Mesenteric fat pad (tissue), 1 donor: ENCODE data around the gene MRPL32. TPM values are rescaled to one million over a fixed set of nuclear protein-coding genes. Genes with fewer than 3 reads are reported as not detected.

Experiments used
- DNase-seq: peaks from one replicate; pipeline ENCODE4 v3.0.0-alpha.2; 2020; ENCODE audit warnings: low spot score
- total RNA-seq: library from RNA; stranded (reverse); fragmentation: NEBNext Ultra II Directional; extraction: Animal tissue kit (Norgen Biotek cat#: 25700); gene quantifications from one replicate; pipeline ENCODE4 v1.2.1, GENCODE V29; 2021
- donor health status: DM: yes; HTN: yes; CAD: no.

MRPL32 gene
- total RNA-seq, 1 donor from 2014 or later, result 55.1 TPM

DNA sequence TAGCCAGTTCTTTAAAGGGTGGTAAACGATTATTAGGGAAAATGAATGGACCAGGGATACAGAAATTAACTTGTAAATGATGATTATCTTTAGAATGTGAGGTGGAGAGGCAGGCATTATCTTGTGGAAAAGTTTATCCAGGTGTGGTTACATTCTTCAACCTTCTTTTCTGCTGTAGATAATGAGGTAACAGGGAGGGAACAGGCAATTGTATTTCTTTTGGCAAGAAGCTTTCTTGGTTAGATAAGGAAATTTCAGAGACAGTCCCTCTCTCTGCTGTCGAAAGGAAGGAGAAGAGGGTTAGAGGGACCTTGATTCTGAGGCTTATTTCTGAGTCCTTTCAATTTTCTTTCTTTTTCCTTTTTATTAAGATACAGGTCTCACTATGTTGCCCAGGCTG lies 32.1 kb downstream of the MRPL32 start:
- no peak for DNase-seq

DNA sequence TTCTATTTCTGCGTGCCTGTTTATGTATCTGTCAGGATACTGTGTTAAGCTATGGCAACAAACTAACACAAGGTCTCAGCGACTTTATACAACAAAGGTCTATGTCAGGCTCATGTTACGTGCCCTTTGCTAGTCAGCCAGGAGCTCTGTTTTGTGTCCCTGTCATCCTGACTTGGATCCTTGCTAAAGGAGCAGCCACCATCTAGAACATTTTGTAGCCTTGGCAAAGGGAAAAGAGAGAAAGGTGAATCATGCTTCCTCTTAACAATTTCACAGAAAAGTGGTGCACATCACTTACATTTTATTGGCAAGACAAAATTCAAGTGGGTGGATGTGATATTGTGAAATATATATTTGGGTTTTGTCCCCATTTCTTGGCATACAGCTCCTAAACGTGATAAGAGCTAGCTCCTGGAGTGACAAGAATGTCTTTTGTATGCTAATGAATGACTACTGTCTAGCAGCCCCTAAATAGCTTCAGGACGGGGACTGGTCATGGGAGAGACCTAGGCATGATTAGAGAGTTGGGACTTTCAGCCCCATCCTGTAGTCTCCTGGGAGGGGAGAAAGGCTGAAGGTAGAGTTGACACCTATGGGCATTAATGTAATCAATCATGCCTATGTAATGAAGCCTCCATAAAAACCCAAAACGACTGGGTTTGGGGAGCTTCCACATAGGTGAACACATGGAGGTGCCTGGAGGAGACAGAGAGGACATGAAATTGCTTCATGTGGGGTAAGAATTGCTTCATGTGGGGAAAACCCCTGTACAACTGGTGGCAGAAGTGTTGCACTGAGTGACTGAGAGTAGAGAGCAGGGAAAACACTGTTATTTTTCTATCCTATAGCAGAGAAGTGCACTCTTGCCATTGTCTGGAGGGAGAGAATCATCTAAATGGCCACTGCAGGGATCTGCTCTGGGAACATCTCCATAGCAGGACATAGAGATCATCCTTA lies 33.0 kb downstream of the MRPL32 start:
- no peak for DNase-seq

DNA sequence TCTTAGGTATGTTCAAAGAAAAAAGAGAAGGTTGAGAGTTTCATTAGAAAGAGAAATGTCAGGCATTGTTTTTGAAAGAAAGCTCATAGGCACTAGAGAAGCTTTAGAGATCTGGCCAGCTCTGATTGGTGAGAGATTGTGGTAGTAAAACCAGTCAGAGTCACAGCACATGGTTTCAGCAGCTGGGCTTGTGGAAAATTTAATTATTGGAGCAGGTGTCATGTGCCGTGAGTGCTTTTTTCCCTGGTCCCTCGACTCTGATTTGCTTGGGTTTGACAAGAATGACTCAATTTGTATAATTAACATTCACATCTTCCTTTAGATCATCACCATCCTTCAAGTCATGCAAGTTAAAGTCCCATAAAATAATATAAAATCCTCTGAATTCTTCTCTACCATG lies 35.2 kb downstream of the MRPL32 start:
- no peak for DNase-seq

DNA sequence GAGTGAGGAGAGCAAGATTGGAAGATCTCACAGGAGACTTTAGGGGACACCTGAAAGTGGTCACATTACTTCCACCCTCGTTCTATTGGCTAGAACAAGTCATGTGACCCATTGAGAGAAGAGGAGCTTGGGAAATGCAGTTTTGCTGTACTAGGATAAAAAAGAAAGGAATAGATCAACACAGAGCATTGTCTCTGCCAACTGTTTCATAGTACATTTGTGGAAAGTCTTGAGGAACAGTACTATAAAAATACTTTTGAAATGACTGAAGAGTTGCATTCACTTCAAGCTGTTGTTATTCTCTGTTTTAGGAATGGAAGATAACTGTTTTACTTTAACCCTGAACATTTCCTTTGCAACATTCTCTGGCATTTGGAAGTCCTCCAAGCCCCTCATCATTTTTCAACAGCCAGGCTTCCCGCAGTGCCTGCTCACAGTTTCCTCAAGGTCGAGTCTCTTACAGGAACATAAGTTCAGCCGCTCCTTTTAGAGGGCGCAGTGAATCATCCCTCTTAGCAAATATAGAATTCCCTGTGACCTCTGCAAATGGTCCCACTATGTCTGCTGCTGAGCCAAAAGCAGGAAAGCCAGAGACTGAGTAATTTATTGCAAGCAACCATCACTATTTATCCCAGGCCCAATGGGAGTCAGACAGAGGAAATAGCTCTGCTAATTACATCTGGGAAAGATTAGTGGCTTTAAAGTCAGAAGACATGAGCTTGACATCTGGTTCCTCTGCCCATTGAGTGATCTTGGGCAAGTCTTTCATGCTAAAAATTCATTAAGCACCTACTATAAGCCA lies 40.7 kb downstream of the MRPL32 start:
- DNase-seq, result no peak

DNA sequence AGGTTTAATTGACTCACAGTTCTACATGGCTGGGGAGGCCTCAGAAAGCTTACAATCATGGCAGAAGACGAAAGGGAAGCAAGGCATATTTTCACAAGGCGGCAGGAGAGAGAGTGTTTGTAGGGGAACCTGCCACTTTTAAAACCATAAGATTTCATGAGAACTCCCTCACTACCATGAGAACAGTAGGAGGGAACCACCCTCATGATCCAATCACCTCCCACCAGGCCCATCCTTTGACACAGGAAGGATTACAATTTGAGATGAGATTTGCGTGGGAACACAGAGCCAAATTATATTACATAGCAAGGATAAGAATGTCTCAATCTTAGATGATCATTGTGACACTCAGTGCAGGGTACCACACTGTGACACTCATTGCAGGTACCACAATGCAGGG lies 44.2 kb downstream of the MRPL32 start:
- DNase-seq, result no peak

DNA sequence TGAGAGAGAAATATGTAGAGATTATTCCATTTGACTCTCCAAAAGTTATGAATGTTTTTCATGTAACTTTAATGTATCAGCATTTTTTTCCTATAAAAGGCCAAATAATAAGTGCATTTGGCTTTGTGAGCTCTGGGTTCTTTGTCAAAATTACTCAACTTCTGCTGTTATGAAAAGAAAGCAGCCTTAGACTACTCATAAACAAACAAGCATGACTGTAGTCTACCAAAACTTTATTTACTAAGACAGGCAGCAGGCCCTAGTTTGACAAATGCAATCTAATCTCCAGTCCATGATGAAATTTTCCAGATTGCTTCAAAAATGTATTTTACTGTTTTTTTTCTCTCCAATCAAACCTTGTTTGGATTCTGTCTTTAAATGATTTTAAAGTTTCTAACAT lies 46.3 kb downstream of the MRPL32 start:
- DNase-seq, result no peak

DNA sequence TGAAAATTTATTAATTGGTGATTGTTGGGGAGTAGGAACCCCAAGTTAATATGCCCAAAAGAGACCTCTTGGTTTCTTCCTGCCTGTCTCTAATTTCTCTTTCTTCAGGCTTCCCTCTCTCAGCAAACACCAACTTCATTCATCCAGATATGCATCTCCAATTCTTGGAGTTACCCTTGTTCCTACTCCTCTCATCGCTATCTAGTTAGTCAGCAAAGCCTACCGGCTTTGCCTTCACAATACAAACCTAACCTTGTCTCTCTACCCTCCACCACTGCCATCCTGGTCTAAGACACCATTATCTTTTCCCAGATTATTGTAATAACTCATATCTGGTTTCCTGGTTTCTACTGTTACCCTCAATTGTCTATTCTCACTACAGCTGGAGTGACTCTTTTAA lies 47.9 kb downstream of the MRPL32 start:
- DNase-seq, result no peak

DNA sequence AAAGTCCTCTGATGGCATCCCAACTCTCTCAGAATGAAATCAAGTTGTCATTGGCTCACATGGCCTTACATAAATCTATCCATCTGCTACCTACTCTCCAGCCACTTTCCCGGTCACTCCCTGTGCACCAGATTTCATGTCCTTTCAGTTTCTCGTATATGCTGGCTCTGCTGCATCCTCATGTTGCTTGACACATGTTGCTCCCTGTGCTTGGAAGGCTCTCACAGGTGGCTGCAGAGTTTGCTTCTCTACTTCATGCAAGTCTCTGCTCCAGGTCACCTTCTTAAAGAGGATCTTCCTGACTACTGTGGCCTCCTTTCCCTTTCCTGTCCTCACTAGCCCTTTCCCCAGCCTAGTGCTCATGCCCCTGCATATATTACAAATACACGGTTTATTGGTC lies 48.3 kb downstream of the MRPL32 start:
- DNase-seq, result no peak

DNA sequence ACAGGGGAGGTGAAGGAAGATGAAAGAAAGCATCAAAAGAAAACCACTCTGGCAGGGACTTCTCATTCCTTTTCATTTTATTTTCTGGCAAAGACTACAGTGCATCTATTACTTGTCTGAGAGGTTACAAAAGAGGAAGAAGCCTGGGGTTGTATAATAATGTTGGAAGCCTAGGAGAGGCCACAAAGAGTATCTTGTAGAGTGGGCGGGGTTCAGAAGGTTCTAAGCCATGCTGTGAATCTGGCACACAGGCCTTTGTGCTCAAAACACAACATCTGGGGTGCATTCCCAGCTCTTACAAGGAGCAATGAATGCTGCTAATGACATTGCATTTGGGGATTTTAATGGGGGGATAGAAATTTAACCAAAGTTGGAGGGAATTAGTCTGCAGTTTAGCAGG lies 49.4 kb downstream of the MRPL32 start:
- DNase-seq, result no peak

DNA sequence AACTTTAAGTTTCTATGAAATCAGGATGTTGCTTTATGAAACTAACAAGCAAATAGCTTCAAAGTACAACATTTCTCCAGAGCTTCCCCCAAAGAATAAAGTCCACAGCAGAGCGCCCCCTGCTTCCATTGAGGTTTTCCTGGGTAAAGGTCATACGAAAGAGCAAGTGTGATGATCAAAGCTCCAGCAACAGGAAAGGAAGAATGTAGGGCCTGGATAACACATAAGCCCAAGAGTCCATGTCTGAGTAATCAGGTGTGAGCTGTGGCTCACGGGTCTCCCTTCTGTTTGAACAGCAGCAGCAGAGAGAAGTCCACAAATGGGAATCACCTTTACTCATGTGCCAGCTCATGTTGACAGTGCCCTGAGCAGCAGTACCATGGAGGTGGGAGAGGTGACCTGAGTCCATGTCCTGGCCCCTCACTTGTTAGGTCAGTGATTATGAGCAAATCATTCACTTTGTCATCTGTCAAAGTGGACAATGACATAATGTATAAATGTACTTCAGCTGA lies 50.5 kb downstream of the MRPL32 start:
- no peak for DNase-seq

DNA sequence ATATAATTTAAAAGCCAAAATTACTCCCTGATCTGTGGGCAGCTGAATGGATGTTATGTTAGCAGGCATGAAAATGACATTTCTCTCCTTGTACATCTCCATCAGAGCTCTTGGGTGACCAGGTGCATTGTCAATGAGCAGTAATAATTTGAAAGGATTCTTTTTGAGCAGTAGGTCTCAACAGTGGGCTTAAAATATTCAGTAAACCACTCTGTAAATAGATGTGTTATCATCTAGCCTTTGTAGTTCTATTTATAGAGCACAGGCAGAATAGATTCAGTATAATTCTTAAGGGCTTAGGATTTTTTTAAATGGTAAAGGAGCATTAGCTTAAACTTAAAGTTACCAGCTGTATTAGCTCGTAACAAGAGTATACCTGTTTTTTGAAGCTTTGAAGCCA lies 52.0 kb downstream of the MRPL32 start:
- no peak for DNase-seq

DNA sequence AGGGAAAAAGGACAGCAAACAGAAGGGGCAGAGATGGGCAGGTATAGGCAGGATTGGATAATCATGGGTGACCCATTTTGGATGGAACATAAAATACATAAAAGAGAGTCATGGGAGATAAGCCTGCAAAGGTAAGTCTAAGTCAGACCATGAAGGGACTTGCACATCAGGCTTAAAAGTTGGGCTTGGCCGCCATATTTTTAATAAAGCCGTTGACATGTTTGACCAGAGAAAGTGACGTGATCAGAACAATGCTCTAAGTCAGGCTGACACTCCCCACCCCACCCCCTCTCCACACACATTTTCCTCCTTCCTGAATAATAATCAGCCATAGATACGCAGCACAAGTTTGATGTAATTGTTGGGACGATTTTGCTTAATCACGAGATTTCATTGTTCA lies 54.0 kb downstream of the MRPL32 start:
- DNase-seq, result no peak

DNA sequence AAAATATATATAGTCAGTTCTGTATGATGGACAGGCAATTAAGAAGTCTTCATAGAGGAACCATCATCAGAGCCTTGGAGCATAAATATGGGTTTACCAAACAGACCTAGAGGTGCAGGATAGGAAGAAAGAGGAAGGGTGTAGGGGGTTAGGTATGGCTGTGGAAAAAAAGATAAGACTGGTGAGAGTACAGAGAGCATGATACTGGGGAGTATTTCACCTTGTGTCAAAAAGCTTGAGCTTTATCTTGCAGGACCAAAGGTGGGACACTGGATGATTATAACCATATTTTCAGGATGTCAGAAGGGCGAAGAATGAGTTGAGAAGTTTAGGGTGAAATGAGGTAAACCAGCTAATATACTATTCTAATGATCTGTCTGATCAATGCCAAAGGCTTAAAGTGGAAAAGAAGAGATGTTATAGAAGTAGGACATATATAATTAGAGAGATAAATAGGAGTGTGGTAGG lies 54.6 kb downstream of the MRPL32 start:
- DNase-seq, result no peak

Other genes with a start within 250 kb of the MRPL32 start
- 5.9 TPM for gene C7orf25, start 20.3 kb upstream of the MRPL32 start, total RNA-seq
- gene PSMA2, start 202 bp upstream of the MRPL32 start, total RNA-seq, result 77.6 TPM
- gene HECW1, start 180.3 kb downstream of the MRPL32 start, total RNA-seq, result 2.6 TPM